Sciatic nerve (tissue), 2 donors: ENCODE measurements around the gene TGFBR3. TPM values are rescaled to one million over a fixed set of nuclear protein-coding genes. Genes with fewer than 3 reads are reported as not detected.

ENCODE experiments used
- ATAC-seq: fragments of 200-7000 bp; cut with Tn5 transposase; one replicate; pipeline ENCODE4 v1.9.1; 2020; ENCODE audit warnings: mild to moderate bottlenecking, moderate library complexity
- DNase-seq: peaks from one replicate; pipeline ENCODE4 v3.0.0-alpha.2; 2020; ENCODE audit warnings: low spot score
- intact Hi-C: fragments of 100-400 bp; cut with DNase I; formaldehyde crosslinking; loops from one replicate; pipeline ENCODE4 v1.14.2; 2022
- total RNA-seq: library from RNA; stranded (reverse); fragmentation: NEBNext Ultra II Directional; extraction: Animal tissue kit (Norgen Biotek cat#: 25700); gene quantifications from one replicate; pipeline ENCODE4 v1.2.1, GENCODE V29; 2021
- donor health status: DM: no; HTN: no; CAD: no.
- donor health status: DM: no; HTN: no; CAD: no.

TGFBR3 gene
- total RNA-seq, 1 donor from 2014 or later = 109 TPM

- ATAC-seq = no peak
- intact Hi-C loops = loop anchor here (5.0 kb wide), 1 partner anchor 1818 kb away; no protein-coding TSS in a partner anchor
- DNase-seq = no peak
Measured at GRCh38 chr1:91809317-91809716, 76.6 kb downstream of the TGFBR3 start.

- intact Hi-C loops = loop anchor here (5.0 kb wide), 1 partner anchor 1819 kb away; no protein-coding TSS in a partner anchor
- ATAC-seq = no peak
- no peak for DNase-seq
Measured at GRCh38 chr1:91807921-91808620, 77.9 kb downstream of the TGFBR3 start.

- no peak for DNase-seq
- intact Hi-C loops = loop anchor here (5.0 kb wide), 1 partner anchor 1820 kb away; no protein-coding TSS in a partner anchor
- ATAC-seq = no peak
Measured at GRCh38 chr1:91806769-91807700, 78.9 kb downstream of the TGFBR3 start.

- intact Hi-C loops = loop anchor here (5.0 kb wide), 1 partner anchor 1821 kb away; no protein-coding TSS in a partner anchor
- DNase-seq (no peak), ATAC-seq (no peak)
Measured at GRCh38 chr1:91806181-91806768, 79.7 kb downstream of the TGFBR3 start.

- peak; percentile 12 for ATAC-seq
- intact Hi-C loops = loop anchor here (5.0 kb wide), 1 partner anchor 1822 kb away; no protein-coding TSS in a partner anchor
- DNase-seq = no peak
Measured at GRCh38 chr1:91805311-91805801, 80.6 kb downstream of the TGFBR3 start.

- ATAC-seq (peak; percentile 49), DNase-seq (no peak)
- intact Hi-C loops = loop anchor here (5.0 kb wide), 1 partner anchor 1823 kb away; no protein-coding TSS in a partner anchor
Measured at GRCh38 chr1:91804546-91805023, 81.4 kb downstream of the TGFBR3 start.

GRCh38 chr1:91803847-91804545 lies 82.0 kb downstream of the TGFBR3 start:
- ATAC-seq (peak; percentile 14), DNase-seq (no peak)

GRCh38 chr1:91803123-91803522 lies 82.8 kb downstream of the TGFBR3 start:
- no peak for DNase-seq
- peak; percentile 39 for ATAC-seq
- intact Hi-C loops = no loop called here

More at GRCh38 chr1:91803847-91804545, 82.0 kb downstream of the TGFBR3 start:
- intact Hi-C loops = no loop called here

- no peak for DNase-seq
- intact Hi-C loops = no loop called here
- ATAC-seq = no peak
Measured at GRCh38 chr1:91801496-91802115, 84.3 kb downstream of the TGFBR3 start.

GRCh38 chr1:91799863-91800262 lies 86.1 kb downstream of the TGFBR3 start:
- intact Hi-C loops = no loop called here
- no peak for DNase-seq

GRCh38 chr1:91799159-91799558 lies 86.8 kb downstream of the TGFBR3 start:
- DNase-seq (no peak), ATAC-seq (no peak)
- intact Hi-C loops = no loop called here

More at GRCh38 chr1:91799863-91800262, 86.1 kb downstream of the TGFBR3 start:
- ATAC-seq = no peak

GRCh38 chr1:91798740-91799139 lies 87.2 kb downstream of the TGFBR3 start:
- no peak for DNase-seq
- ATAC-seq = peak; percentile 9
- intact Hi-C loops = no loop called here

- DNase-seq = no peak
- peak; percentile 20 for ATAC-seq
- intact Hi-C loops = no loop called here
Measured at GRCh38 chr1:91798241-91798648, 87.7 kb downstream of the TGFBR3 start.

GRCh38 chr1:91797164-91797563 lies 88.8 kb downstream of the TGFBR3 start:
- DNase-seq = no peak
- no peak for ATAC-seq
- intact Hi-C loops = no loop called here

- intact Hi-C loops = no loop called here
- ATAC-seq (no peak), DNase-seq (no peak)
Measured at GRCh38 chr1:91796390-91796654, 89.6 kb downstream of the TGFBR3 start.

GRCh38 chr1:91795591-91796389 lies 90.2 kb downstream of the TGFBR3 start:
- DNase-seq (no peak), ATAC-seq (peak; percentile 70)
- intact Hi-C loops = no loop called here

- ATAC-seq (no peak), DNase-seq (no peak)
- intact Hi-C loops = no loop called here
Measured at GRCh38 chr1:91793877-91794276, 92.1 kb downstream of the TGFBR3 start.
